ENCODE results near the gene HTRA2. TPM values are rescaled to one million over a fixed set of nuclear protein-coding genes. Genes with fewer than 3 reads are reported as not detected.

HTRA2 gene
- total and polyA plus RNA-seq, 8 donors: 8.5 to 24.3 (median 11.3) TPM

DNA sequence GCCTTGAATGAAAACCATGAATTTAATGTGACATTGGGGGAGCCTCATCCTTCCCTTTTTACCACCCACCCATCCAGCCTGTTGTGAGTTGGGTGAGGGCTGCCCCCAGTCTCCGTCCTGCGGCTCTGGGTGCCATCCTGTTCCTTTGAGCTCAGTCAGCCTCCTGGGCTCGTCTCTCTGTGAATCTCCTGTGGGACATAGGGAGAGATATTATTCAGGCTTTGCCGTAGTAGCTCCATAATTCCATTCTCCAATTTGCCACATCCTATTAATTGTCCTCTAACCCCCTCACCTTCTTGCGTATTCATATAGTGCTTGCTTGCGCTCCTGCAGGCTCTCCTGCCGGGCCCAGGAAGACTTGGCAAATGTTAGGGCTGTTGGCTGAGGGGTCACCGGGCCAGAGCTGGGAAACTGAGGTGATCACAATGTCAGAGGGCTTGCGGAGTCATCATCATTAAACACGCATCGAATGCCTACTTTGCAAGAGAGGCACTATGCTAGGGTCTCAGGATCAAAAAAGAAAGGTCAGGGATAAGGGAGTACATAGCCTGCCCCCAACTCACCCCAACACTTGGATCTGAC lies 3.0 kb upstream of the HTRA2 start:
- peaks cover 0 to 13% (median 0%) of the 10 kb centered on the region in 3 donors for H3K36me3 ChIP-seq

DNA sequence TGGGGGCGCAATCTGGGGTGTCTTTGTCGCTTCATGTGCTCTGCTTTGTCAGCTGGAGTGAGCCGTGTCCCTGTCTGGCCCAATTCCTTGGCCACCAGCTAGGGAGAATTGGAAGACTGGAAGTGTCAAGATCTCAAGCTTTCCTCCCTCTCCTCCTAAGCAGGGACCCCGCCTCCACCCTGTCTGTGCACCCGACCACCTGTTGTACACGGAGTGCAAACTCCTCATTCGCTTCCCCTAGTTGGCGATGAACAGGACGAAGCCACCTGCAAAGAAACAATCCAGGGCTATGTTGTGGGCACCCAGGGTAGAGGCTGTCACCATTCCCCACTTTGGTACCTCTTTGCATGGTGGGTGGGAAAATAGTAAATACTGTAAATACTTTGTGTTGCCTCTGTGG lies 2.0 kb upstream of the HTRA2 start:
- Histone ChIP-seq H3K36me3 (peaks cover 0 to 13% (median 0%) of the 10 kb centered on the region in 3 donors), H3K4me3 (no peak overlapping the region), H3K27me3 (no peaks in the 10 kb centered on the region), H3K4me1 (peaks cover 7 to 18% (median 14%) of the 10 kb centered on the region in 3 donors), H3K9me3 (no peaks in the 10 kb centered on the region), H3K27ac (no peak overlapping the region)
- ATAC-seq (no peak), DNase-seq (peak in 1 of 6 donors; percentile 19), FAIRE-seq (no peak)
- intact Hi-C loops (cut with DNase I): no loop called here
- TF ChIP-seq, protein P1, sequence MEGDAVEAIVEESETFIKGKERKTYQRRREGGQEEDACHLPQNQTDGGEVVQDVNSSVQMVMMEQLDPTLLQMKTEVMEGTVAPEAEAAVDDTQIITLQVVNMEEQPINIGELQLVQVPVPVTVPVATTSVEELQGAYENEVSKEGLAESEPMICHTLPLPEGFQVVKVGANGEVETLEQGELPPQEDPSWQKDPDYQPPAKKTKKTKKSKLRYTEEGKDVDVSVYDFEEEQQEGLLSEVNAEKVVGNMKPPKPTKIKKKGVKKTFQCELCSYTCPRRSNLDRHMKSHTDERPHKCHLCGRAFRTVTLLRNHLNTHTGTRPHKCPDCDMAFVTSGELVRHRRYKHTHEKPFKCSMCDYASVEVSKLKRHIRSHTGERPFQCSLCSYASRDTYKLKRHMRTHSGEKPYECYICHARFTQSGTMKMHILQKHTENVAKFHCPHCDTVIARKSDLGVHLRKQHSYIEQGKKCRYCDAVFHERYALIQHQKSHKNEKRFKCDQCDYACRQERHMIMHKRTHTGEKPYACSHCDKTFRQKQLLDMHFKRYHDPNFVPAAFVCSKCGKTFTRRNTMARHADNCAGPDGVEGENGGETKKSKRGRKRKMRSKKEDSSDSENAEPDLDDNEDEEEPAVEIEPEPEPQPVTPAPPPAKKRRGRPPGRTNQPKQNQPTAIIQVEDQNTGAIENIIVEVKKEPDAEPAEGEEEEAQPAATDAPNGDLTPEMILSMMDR (IDR thresholded peaks at IDR 0.05): no peak
- 91 to 92% methylated on average over 9 of the region's 9 CpGs for WGBS, 2 donors

More for the DNA sequence above, 3.0 kb upstream of the HTRA2 start:
- intact Hi-C loops (cut with DNase I): no loop called here
- Histone ChIP-seq H3K27ac (no peak overlapping the region), H3K9me3 (no peaks in the 10 kb centered on the region), H3K27me3 (no peaks in the 10 kb centered on the region), H3K4me1 (peaks cover 7 to 18% (median 14%) of the 10 kb centered on the region in 3 donors), H3K4me3 (no peak overlapping the region)
- DNase-seq: peak in 1 of 6 donors; percentile 7
- TF ChIP-seq, protein P1 (IDR thresholded peaks at IDR 0.05): no peak
- no peak for FAIRE-seq
- ATAC-seq: no peak
- 97 to 100% methylated on average over 11 of the region's 11 CpGs for WGBS, 2 donors

DNA sequence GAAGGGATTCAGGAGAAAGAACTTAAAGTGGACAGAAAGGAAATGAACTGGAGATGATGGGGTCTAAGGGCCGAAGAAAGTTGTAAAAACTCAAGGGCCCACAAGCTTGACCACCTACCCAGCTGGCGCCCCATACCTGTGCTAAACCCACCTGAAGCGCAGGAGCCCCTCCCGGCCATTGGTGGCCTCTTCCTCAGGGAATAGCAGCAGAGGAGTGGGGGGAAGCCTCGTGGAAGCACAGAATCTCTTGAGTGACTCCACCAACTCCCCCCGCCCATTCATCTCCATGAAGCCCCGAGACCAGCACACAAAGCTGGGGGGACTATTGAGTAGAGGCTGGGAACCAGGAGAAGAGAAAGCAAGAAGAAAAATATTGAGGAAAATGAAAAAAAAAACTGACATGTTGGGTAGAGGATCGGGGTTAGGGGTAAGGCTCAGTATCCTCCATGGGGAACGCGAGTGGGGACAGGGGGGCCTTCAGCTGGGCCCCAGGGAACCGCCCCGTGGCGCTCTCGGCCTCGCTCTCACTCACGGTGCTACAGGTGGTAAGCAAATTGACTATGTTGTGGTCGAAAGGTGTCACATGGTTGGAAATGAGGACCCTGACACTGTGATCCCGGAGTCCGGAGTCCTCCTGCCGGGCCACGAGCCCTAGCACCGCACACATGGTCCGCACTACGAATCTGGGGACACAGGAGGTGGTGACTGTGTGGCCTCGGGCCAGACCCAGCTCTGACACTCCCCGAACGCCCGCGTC lies 955 bp upstream of the HTRA2 start:
- ATAC-seq (peak; percentile 4 to 19 (median 10)), DNase-seq (peak in 1 of 6 donors; percentile 26), FAIRE-seq (no peak)
- Histone ChIP-seq H3K27me3 (no peaks in the 10 kb centered on the region), H3K9me3 (no peaks in the 10 kb centered on the region), H3K27ac (peak overlapping the region; percentile 79 to 88 (median 82)), H3K36me3 (peaks cover 0 to 13% (median 0%) of the 10 kb centered on the region in 3 donors), H3K4me3 (peak overlapping the region; percentile 77 to 99 (median 97)), H3K4me1 (peaks cover 7 to 18% (median 14%) of the 10 kb centered on the region in 3 donors)
- intact Hi-C loops (cut with DNase I): no loop called here
- WGBS, 2 donors: 12 to 16% methylated on average over 25 to 29 of the region's 29 CpGs
- TF ChIP-seq, protein P1 (IDR thresholded peaks at IDR 0.05): no peak

GRCh38 chr2:74530239-74531187 lies 780 bp downstream of the HTRA2 start:
- intact Hi-C loops (cut with DNase I): no loop called here
- TF ChIP-seq, protein P1 (IDR thresholded peaks at IDR 0.05): no peak
- H3K36me3 ChIP-seq: peaks cover 0 to 13% (median 0%) of the 10 kb centered on the region in 3 donors
- peak overlapping the region in 3 of 4 donors; percentile 59 to 83 (median 74) for H3K27ac ChIP-seq
- ATAC-seq (peak; percentile 27 to 40 (median 29)), DNase-seq (peak in 4 of 6 donors; percentile 40 to 76 (median 61)), FAIRE-seq (no peak)
- peak overlapping the region; percentile 77 to 99 (median 97) for H3K4me3 ChIP-seq
- 2 to 4% methylated on average over 54 of the region's 54 CpGs for WGBS, 2 donors
- no peaks in the 10 kb centered on the region for H3K27me3 ChIP-seq
- H3K4me1 ChIP-seq: peaks cover 7 to 18% (median 14%) of the 10 kb centered on the region in 3 donors
- H3K9me3 ChIP-seq: no peaks in the 10 kb centered on the region

All from pancreas (tissue), 10 donors.